Epithelial cell of esophagus (primary cell): Measurements from ENCODE around the gene ST14.

ENCODE experiments used
- DNase-seq: peaks from one replicate; pipeline ENCODE4 v3.0.0; 2010; ENCODE audit warnings: low read depth
- H3K4me3 ChIP-seq: 2 replicates; pipeline ENCODE4 v1.5.1; 2011; ENCODE audit warnings: mild to moderate bottlenecking, low read length, control low read depth
- TF ChIP-seq, protein P1 (sequence below): IDR thresholded peaks from 2 replicates; pipeline ENCODE4 v1.5.1; 2011; ENCODE audit warnings: low read depth, mild to moderate bottlenecking, low read length, control low read depth, inconsistent platforms; ENCODE audit not compliant: insufficient read depth; ENCODE audit errors: missing control alignments

Gene ST14

DNA sequence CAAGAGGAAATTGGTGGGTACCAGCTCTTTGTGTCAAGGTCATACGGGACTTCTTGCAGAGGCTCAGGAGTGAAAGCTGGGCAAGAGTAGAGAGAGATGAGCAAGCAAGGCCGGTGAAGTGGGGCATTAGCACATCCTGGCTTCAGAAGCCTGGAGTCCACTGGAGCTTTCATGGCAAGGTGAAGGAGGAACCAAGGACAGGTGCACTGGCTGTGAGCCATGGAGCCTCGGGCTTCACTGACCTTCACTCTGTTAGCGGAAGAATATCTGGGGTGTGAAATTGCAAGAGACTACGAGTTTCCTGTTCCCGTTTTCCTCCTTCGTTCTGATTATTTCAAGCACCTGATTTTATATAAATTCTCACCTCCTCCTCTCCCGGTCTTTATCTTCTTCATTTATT is 25.9 kb upstream of the ST14 start:
- H3K4me3 ChIP-seq: no peak overlapping the region
- DNase-seq: no peak
- TF ChIP-seq, protein P1, sequence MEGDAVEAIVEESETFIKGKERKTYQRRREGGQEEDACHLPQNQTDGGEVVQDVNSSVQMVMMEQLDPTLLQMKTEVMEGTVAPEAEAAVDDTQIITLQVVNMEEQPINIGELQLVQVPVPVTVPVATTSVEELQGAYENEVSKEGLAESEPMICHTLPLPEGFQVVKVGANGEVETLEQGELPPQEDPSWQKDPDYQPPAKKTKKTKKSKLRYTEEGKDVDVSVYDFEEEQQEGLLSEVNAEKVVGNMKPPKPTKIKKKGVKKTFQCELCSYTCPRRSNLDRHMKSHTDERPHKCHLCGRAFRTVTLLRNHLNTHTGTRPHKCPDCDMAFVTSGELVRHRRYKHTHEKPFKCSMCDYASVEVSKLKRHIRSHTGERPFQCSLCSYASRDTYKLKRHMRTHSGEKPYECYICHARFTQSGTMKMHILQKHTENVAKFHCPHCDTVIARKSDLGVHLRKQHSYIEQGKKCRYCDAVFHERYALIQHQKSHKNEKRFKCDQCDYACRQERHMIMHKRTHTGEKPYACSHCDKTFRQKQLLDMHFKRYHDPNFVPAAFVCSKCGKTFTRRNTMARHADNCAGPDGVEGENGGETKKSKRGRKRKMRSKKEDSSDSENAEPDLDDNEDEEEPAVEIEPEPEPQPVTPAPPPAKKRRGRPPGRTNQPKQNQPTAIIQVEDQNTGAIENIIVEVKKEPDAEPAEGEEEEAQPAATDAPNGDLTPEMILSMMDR: no peak

GRCh38 chr11:130136107-130136506 is 23.5 kb upstream of the ST14 start:
- no peak overlapping the region for H3K4me3 ChIP-seq
- no peak for DNase-seq
- TF ChIP-seq, protein P1: no peak

- no peak overlapping the region for H3K4me3 ChIP-seq
- DNase-seq: no peak
- TF ChIP-seq, protein P1: no peak
Measured at GRCh38 chr11:130137999-130138398, 21.6 kb upstream of the ST14 start.

DNA sequence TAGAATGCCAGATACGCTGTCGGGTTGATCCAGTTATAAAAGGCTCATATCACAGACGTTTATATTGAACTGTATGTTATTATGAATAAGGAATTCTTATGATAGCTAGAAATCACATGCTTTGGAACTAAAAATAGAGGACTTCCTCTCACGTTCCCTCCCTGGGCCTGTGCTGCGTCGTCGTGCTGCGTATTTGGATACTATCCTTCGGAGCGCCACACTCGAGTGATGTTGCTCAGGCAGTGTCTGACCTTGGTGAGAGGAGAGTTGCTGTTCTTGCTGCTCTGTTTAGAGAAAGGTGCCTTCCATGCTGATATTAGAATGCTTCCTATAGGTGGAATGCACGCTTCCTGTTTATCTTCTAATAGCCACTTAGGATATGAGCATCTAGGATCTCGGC is 20.2 kb upstream of the ST14 start:
- TF ChIP-seq, protein P1: no peak
- H3K4me3 ChIP-seq: no peak overlapping the region
- DNase-seq: no peak

GRCh38 chr11:130141561-130142341 is 17.8 kb upstream of the ST14 start:
- DNase-seq: no peak
- TF ChIP-seq, protein P1: no peak
- H3K4me3 ChIP-seq: no peak overlapping the region

DNA sequence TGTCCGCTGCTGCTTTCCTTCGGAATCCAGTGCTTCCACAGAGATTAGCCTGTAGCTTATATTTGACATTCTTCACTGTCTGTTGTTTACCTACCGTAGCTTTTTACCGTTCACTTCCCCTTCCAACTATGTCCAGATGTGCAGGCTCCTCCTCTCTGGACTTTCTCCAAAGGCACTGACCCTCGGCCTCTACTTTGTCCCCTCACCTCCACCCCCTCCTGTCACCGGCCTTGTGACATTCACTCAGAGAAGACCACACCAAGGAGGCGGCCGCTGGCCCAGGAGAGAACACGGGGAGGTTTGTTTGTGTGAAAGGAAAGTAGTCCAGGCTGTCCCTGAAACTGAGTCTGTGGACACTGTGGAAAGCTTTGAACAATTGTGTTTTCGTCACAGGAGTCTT is 15.4 kb upstream of the ST14 start:
- DNase-seq: no peak
- H3K4me3 ChIP-seq: no peak overlapping the region
- TF ChIP-seq, protein P1: no peak

- no peak overlapping the region for H3K4me3 ChIP-seq
- TF ChIP-seq, protein P1: no peak
- DNase-seq: no peak
Measured at GRCh38 chr11:130144861-130145281, 14.7 kb upstream of the ST14 start.
